Neural progenitor cell (in vitro differentiated cells): ENCODE measurements around the gene STAG1. TPM values are rescaled to one million over a fixed set of nuclear protein-coding genes. Genes with fewer than 3 reads are reported as not detected.
"Not testable (repeated sequence)": the region's sequence is repeated elsewhere in the genome, so short reads cannot be mapped to it uniquely, and the experiment has no call there.

Source experiments
- DNase-seq: peaks from one replicate; pipeline ENCODE4 v3.0.0-alpha.2; 2016; ENCODE audit warnings: low spot score
- H2AFZ ChIP-seq: fragments of 200-600 bp; sonication (generic); replicated peaks from 2 replicates; pipeline ENCODE4 v1.6.1; 2016; ENCODE audit warnings: antibody characterized with exemption
- H3F3A ChIP-seq: fragments of 200-600 bp; sonication (generic); 2 replicates; pipeline ENCODE4 v1.6.1; 2016; ENCODE audit warnings: antibody characterized with exemption, low read depth
- H3K27ac ChIP-seq: fragments of 200-600 bp; sonication (generic); 2 replicates; pipeline ENCODE4 v1.5.1; 2016; ENCODE audit warnings: mild to moderate bottlenecking
- H3K27me3 ChIP-seq: fragments of 200-600 bp; sonication (generic); 2 replicates; pipeline ENCODE4 v1.6.1; 2016; ENCODE audit warnings: mild to moderate bottlenecking, moderate library complexity
- H3K36me3 ChIP-seq: fragments of 200-600 bp; sonication (generic); 2 replicates; pipeline ENCODE4 v1.5.1; 2016
- H3K4me1 ChIP-seq: fragments of 200-600 bp; sonication (generic); 2 replicates; pipeline ENCODE4 v1.6.1; 2016; ENCODE audit warnings: mixed run types
- H3K4me2 ChIP-seq: fragments of 200-600 bp; sonication (generic); 2 replicates; pipeline ENCODE4 v1.6.1; 2016
- H3K4me3 ChIP-seq: fragments of 200-600 bp; sonication (generic); 2 replicates; pipeline ENCODE4 v1.5.1; 2016
- H3K79me2 ChIP-seq: fragments of 200-600 bp; sonication (generic); 2 replicates; pipeline ENCODE4 v1.6.1; 2016; ENCODE audit warnings: low read depth
- H3K9ac ChIP-seq: fragments of 200-600 bp; sonication (generic); 2 replicates; pipeline ENCODE4 v1.6.1; 2016
- H3K9me3 ChIP-seq: fragments of 200-600 bp; sonication (generic); 2 replicates; pipeline ENCODE4 v1.5.1; 2016; ENCODE audit warnings: low read depth
- H4K20me1 ChIP-seq: fragments of 200-600 bp; sonication (generic); 2 replicates; pipeline ENCODE4 v1.6.1; 2016; ENCODE audit warnings: low read depth
- H3K27ac Mint-ChIP-seq: 3 replicates; pipeline ENCODE4 v1.8.0; 2021; ENCODE audit warnings: mixed read lengths
- H3K27me3 Mint-ChIP-seq: 2 replicates; pipeline ENCODE4 v1.8.0; 2022; ENCODE audit warnings: low read depth, mild to moderate bottlenecking, inconsistent platforms, moderate library complexity, mixed read lengths; ENCODE audit not compliant: insufficient read depth
- H3K36me3 Mint-ChIP-seq: 3 replicates; pipeline ENCODE4 v1.8.0; 2021; ENCODE audit warnings: mixed read lengths
- H3K4me1 Mint-ChIP-seq: 3 replicates; pipeline ENCODE4 v1.8.0; 2021; ENCODE audit warnings: mixed read lengths
- H3K4me3 Mint-ChIP-seq: 3 replicates; pipeline ENCODE4 v1.8.0; 2021; ENCODE audit warnings: mild to moderate bottlenecking, moderate library complexity, mixed read lengths
- H3K9me3 Mint-ChIP-seq: 3 replicates; pipeline ENCODE4 v1.8.0; 2020; ENCODE audit warnings: mixed read lengths
- CTCF ChIP-seq: fragments of 200-600 bp; sonication (generic); IDR thresholded peaks from 2 replicates; pipeline ENCODE4 v1.5.1; 2017; ENCODE audit warnings: antibody characterized with exemption, mild to moderate bottlenecking
- EZH2 ChIP-seq: fragments of 200-600 bp; sonication (generic); IDR thresholded peaks from 2 replicates; pipeline ENCODE4 v1.6.1; 2017; ENCODE audit warnings: antibody characterized with exemption, mild to moderate bottlenecking, moderate library complexity
- EZH2phosphoT487 ChIP-seq: fragments of 200-600 bp; sonication (generic); IDR thresholded peaks from 2 replicates; pipeline ENCODE4 v1.6.1; 2017; ENCODE audit warnings: antibody characterized with exemption
- total RNA-seq: library from RNA; depleted of rRNA; stranded (reverse); fragments of >200 nt; gene quantifications from 2 replicates; pipeline ENCODE4 v1.2.3, GENCODE V29; 2015; ENCODE audit warnings: low replicate concordance

Gene STAG1
- total RNA-seq, 1 donor from 2014 or later: 38.3 TPM

DNA sequence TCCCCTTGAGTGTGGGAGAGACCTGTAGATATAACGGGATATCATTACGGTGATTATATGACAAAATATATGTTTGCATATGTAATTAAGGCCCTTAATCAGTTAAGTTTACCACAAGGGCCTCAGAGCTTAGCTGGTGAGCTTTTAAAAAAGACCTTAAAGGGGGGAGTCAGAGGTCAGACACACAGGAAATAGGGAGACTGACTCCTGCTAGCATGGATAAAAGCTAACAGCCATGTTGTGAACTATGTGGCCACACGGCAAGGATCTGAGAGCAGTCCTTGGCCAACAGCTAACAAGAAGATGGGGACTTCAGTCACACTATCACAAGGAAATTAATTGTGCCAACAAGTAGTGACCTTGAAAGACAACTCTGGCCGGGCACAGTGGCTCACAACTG, 3.1 kb downstream of the STAG1 start:
- Histone ChIP-seq H2AFZ (no peak overlapping the region), H3K27me3 (no peaks in the 10 kb centered on the region), H3K27ac (no peak overlapping the region), H3K4me3 (no peak overlapping the region), H4K20me1 (no peaks in the 10 kb centered on the region), H3K79me2 (peaks cover 79% of the 10 kb centered on the region), H3K36me3 (no peaks in the 10 kb centered on the region), H3K9me3 (no peaks in the 10 kb centered on the region), H3K4me1 (peaks cover 36% of the 10 kb centered on the region), H3K4me2 (peak overlapping the region; percentile 82), H3F3A (peaks cover 35% of the 10 kb centered on the region), H3K9ac (no peak overlapping the region)
- no peak for DNase-seq
- Mint-ChIP-seq H3K9me3 (peaks cover 17% of the 10 kb centered on the region), H3K4me3 (peak overlapping the region; percentile 59), H3K4me1 (peaks cover 38% of the 10 kb centered on the region), H3K27me3 (peaks cover 4% of the 10 kb centered on the region), H3K36me3 (peaks cover 13% of the 10 kb centered on the region), H3K27ac (peak overlapping the region; percentile 83)
- TF ChIP-seq EZH2phosphoT487: no peak
- TF ChIP-seq EZH2: no peak
- no peak for TF ChIP-seq CTCF

- peaks cover 26% of the 10 kb centered on the region for H3K4me1 ChIP-seq
- H3K4me3 Mint-ChIP-seq: no peak overlapping the region
- TF ChIP-seq EZH2phosphoT487: no peak
- TF ChIP-seq CTCF: no peak
- no peak for TF ChIP-seq EZH2
These were observed 6.3 kb downstream of the STAG1 start for GRCh38 chr3:136745916-136746315.

DNA sequence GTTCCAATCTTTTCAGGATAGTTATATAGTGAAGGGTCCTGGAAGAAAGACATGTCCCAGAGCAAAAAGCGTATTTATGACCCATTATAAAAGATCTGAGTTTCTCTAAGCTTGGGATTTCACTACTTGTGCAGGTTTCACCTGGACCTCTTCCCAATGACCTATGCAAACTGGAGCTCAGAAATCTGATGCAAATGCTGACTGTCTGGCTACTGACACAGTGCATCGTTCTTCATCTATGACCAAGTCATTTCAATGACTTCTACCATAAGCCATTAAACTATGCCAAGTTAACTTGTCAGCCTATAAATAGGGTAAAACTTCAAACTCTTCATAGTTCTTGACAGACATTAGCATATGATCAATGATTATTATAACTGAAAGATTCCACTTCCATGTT, 11.1 kb downstream of the STAG1 start:
- TF ChIP-seq EZH2phosphoT487 (no peak), EZH2 (no peak)
- Histone ChIP-seq H3K79me2 (peaks cover 92% of the 10 kb centered on the region), H3K4me1 (peaks cover 11% of the 10 kb centered on the region), H3K36me3 (no peaks in the 10 kb centered on the region), H4K20me1 (no peaks in the 10 kb centered on the region), H3K27me3 (no peaks in the 10 kb centered on the region), H3K9ac (no peak overlapping the region), H3K4me3 (no peak overlapping the region), H3K27ac (no peak overlapping the region), H2AFZ (no peak overlapping the region), H3K9me3 (no peaks in the 10 kb centered on the region), H3F3A (peaks cover 25% of the 10 kb centered on the region), H3K4me2 (no peak overlapping the region)
- H3K36me3 Mint-ChIP-seq: peaks cover 45% of the 10 kb centered on the region
- peaks cover 9% of the 10 kb centered on the region for H3K4me1 Mint-ChIP-seq
- peaks cover 4% of the 10 kb centered on the region for H3K27me3 Mint-ChIP-seq
- no peak overlapping the region for H3K27ac Mint-ChIP-seq
- DNase-seq: no peak
- H3K4me3 Mint-ChIP-seq: no peak overlapping the region
- peaks cover 44% of the 10 kb centered on the region for H3K9me3 Mint-ChIP-seq

More at GRCh38 chr3:136745916-136746315, 6.3 kb downstream of the STAG1 start:
- peaks cover 28% of the 10 kb centered on the region for H3K4me1 Mint-ChIP-seq
- H3K4me2 ChIP-seq: no peak overlapping the region
- peaks cover 100% of the 10 kb centered on the region for H3K79me2 ChIP-seq
- peaks cover 2% of the 10 kb centered on the region for H3K27me3 Mint-ChIP-seq
- H3K27ac Mint-ChIP-seq: no peak overlapping the region
- no peak overlapping the region for H2AFZ ChIP-seq
- H4K20me1 ChIP-seq: no peaks in the 10 kb centered on the region
- H3K9me3 Mint-ChIP-seq: peaks cover 39% of the 10 kb centered on the region
- no peaks in the 10 kb centered on the region for H3K9me3 ChIP-seq
- H3K36me3 ChIP-seq: no peaks in the 10 kb centered on the region
- H3K36me3 Mint-ChIP-seq: peaks cover 26% of the 10 kb centered on the region
- peaks cover 8% of the 10 kb centered on the region for H3F3A ChIP-seq
- H3K4me3 ChIP-seq: no peak overlapping the region
- no peak overlapping the region for H3K27ac ChIP-seq
- H3K9ac ChIP-seq: no peak overlapping the region
- H3K27me3 ChIP-seq: no peaks in the 10 kb centered on the region
- no peak for DNase-seq

DNA sequence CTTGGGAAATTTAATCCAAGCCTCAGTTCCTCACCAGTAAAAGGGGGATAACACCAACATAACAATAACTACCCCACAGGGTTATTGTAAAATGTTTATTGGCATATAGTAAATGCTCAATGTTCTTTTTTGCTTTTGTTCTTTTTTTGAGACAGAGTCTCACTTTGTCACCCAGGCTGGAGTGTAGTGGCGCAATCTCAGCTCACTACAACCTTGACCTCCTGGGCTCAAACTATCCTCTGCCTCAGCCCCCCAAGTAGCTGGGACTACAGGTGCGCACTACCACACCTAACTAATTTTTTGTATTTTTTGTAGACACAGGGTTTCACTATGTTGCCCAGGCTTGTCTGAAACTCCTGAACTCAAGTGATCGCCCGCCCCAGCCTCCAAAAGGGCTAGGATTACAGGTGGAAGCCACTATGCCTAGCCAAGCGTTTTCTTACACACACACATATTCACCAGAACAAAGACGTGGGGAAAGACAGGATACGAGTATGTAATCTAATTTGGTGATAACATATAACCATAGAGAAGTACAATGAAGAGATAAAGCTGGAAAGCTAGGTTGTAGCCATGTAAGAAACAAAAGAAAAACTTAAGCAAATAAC, 11.7 kb downstream of the STAG1 start:
- Histone ChIP-seq H2AFZ (no peak overlapping the region), H3K9ac (no peak overlapping the region), H3K4me2 (no peak overlapping the region), H3K4me3 (no peak overlapping the region), H3K27ac (no peak overlapping the region), H3K27me3 (no peaks in the 10 kb centered on the region), H3K9me3 (no peaks in the 10 kb centered on the region), H3F3A (peaks cover 30% of the 10 kb centered on the region), H4K20me1 (no peaks in the 10 kb centered on the region), H3K36me3 (no peaks in the 10 kb centered on the region), H3K4me1 (peaks cover 16% of the 10 kb centered on the region), H3K79me2 (peaks cover 92% of the 10 kb centered on the region)
- DNase-seq: no peak
- Mint-ChIP-seq H3K4me1 (peaks cover 9% of the 10 kb centered on the region), H3K27me3 (peaks cover 4% of the 10 kb centered on the region), H3K36me3 (peaks cover 46% of the 10 kb centered on the region), H3K4me3 (no peak overlapping the region), H3K27ac (no peak overlapping the region), H3K9me3 (peaks cover 38% of the 10 kb centered on the region)
- no peak for TF ChIP-seq EZH2phosphoT487
- no peak for TF ChIP-seq CTCF
- TF ChIP-seq EZH2: no peak

- peaks cover 32% of the 10 kb centered on the region for H3K36me3 Mint-ChIP-seq
- Histone ChIP-seq H3K4me2 (peak overlapping the region; percentile 62), H3K79me2 (peaks cover 92% of the 10 kb centered on the region), H3F3A (peaks cover 32% of the 10 kb centered on the region), H3K27ac (peak overlapping the region; percentile 93), H3K4me3 (peak overlapping the region; percentile 17), H3K4me1 (peaks cover 29% of the 10 kb centered on the region)
- H3K9me3 Mint-ChIP-seq: peaks cover 11% of the 10 kb centered on the region
- H3K4me1 Mint-ChIP-seq: peaks cover 22% of the 10 kb centered on the region
- not testable (repeated sequence) for DNase-seq, H3K27ac Mint-ChIP-seq, H3K27me3 Mint-ChIP-seq, H3K36me3 ChIP-seq, H3K9me3 ChIP-seq, H3K9ac ChIP-seq, H3K27me3 ChIP-seq, H4K20me1 ChIP-seq, H2AFZ ChIP-seq, H3K4me3 Mint-ChIP-seq
These were observed 15.2 kb downstream of the STAG1 start for GRCh38 chr3:136736950-136737349.
